GM21367 (cell line): ENCODE results near the gene NAT14.

Experiments
- ATAC-seq: cut with Tn5 transposase; IDR thresholded peaks from one replicate; pipeline ENCODE4 v1.9.1; 2021; ENCODE audit not compliant: unreplicated experiment

Gene NAT14

GRCh38 chr19:55467236-55468053 is 17.5 kb upstream of the NAT14 start:
- no peak for ATAC-seq

GRCh38 chr19:55468054-55468393 is 17.0 kb upstream of the NAT14 start:
- ATAC-seq: no peak

GRCh38 chr19:55471266-55471665 is 13.7 kb upstream of the NAT14 start:
- ATAC-seq: no peak

- no peak for ATAC-seq
Measured at GRCh38 chr19:55472463-55472862, 12.5 kb upstream of the NAT14 start.

- no peak for ATAC-seq
Measured at GRCh38 chr19:55473225-55474012, 11.6 kb upstream of the NAT14 start.

GRCh38 chr19:55474269-55475265 is 10.4 kb upstream of the NAT14 start:
- ATAC-seq: no peak

GRCh38 chr19:55476100-55476775 is 8.8 kb upstream of the NAT14 start, which contains the start of gene ZNF628:
Gene ZNF628 (plus strand): TSS chr19:55476617. CDS start chr19:55479911, 3,294 bp downstream.
- peak; percentile 70 for ATAC-seq

GRCh38 chr19:55477905-55478304 is 7.1 kb upstream of the NAT14 start:
- no peak for ATAC-seq

GRCh38 chr19:55478364-55478763 is 6.6 kb upstream of the NAT14 start:
- no peak for ATAC-seq

GRCh38 chr19:55479045-55479444 is 5.9 kb upstream of the NAT14 start:
- no peak for ATAC-seq

- no peak for ATAC-seq
Measured at GRCh38 chr19:55479451-55480230, 5.3 kb upstream of the NAT14 start.

- no peak for ATAC-seq
Measured at GRCh38 chr19:55481148-55481793, 3.7 kb upstream of the NAT14 start.

GRCh38 chr19:55481794-55482155 is 3.2 kb upstream of the NAT14 start:
- ATAC-seq: no peak

GRCh38 chr19:55482156-55482961 is 2.6 kb upstream of the NAT14 start:
- no peak for ATAC-seq

- no peak for ATAC-seq
Measured at GRCh38 chr19:55482967-55483705, 1.9 kb upstream of the NAT14 start.

GRCh38 chr19:55483706-55484592 is 1.0 kb upstream of the NAT14 start:
- no peak for ATAC-seq
